HCT116 (cell line): ENCODE data around the gene SMARCD1. TPM values are rescaled to one million over a fixed set of nuclear protein-coding genes. Genes with fewer than 3 reads are reported as not detected.

Experiments
- ATAC-seq: fragments of 200-7000 bp; cut with Tn5 transposase; 2 replicates; pipeline ENCODE4 v1.9.1; 2020; ENCODE audit warnings: mild to moderate bottlenecking, moderate library complexity
- BruUV-seq: library from RNA; stranded (reverse); fragments of 400-500 nt; replicated peaks from 2 replicates; lab custom pipeline; 2021; lab: Mats Ljungman, UMichigan
- CTCF ChIA-PET: fragments of 300-600 bp; sonication (Branson Sonifier 250); formaldehyde crosslinking; loops from one replicate; lab custom pipeline; 2021; ENCODE audit warnings: antibody characterized with exemption; lab: Charles Lee
- POLR2A ChIA-PET: fragments of 300-600, 350-600 bp; sonication (Branson Sonifier 250); formaldehyde crosslinking; loops from one replicate; lab custom pipeline; 2021; ENCODE audit warnings: antibody characterized with exemption; lab: Charles Lee
- RAD21 ChIA-PET, 2 experiments: fragments of 300-600 bp; sonication (Branson Sonifier 250); formaldehyde crosslinking; loops; one replicate each; lab custom pipeline; 2023; ENCODE audit warnings: low total read pairs in 2 of 2; ENCODE audit not compliant: uncharacterized antibody in 2 of 2, unreplicated experiment in 2 of 2, low non-redundant PET in 1 of 2; lab: Charles Lee
- DNase-seq: peaks from one replicate; pipeline ENCODE4 v3.0.0-alpha.2; 2010; ENCODE audit warnings: low read depth, low spot score
- H2AFZ ChIP-seq: fragments of 200-600 bp; shearing (Covaris generic), sonication (generic); 2 replicates; pipeline ENCODE4 v1.6.1; 2017; ENCODE audit warnings: low read depth, mixed run types, mixed read lengths, antibody characterized with exemption, low read length; ENCODE audit not compliant: poor library complexity, severe bottlenecking
- H3K27ac ChIP-seq: 2 replicates; pipeline ENCODE4 v1.5.1; 2012; ENCODE audit warnings: low read depth, low read length
- H3K27me3 ChIP-seq: fragments of 200-600 bp; sonication (generic); 2 replicates; pipeline ENCODE4 v1.6.1; 2016; ENCODE audit warnings: mixed run types, low read length, mixed read lengths; ENCODE audit not compliant: insufficient read depth
- H3K36me3 ChIP-seq, 2 experiments: fragments of 200-500 bp in 1 of 2; fragments of 200-600 bp in 1 of 2; sonication (Bioruptor generic) in 1 of 2; sonication (generic) in 1 of 2; 2 replicates each; pipeline versions ENCODE4 v1.5.1 to v1.6.1; 2014 to 2016; ENCODE audit warnings: low read length in 2 of 2, inconsistent platforms in 1 of 2, mixed read lengths in 1 of 2, mixed run types in 1 of 2; ENCODE audit not compliant: insufficient read depth in 2 of 2, control insufficient read depth in 1 of 2
- H3K4me1 ChIP-seq, 2 experiments: fragments of 200-600 bp in 1 of 2; sonication (generic) in 1 of 2; 2 replicates each; pipeline versions ENCODE4 v1.5.1 to v1.6.1; 2012 to 2017; ENCODE audit warnings: low read length in 2 of 2, inconsistent platforms in 1 of 2, mild to moderate bottlenecking in 1 of 2, mixed read lengths in 1 of 2, mixed run types in 1 of 2, moderate library complexity in 1 of 2; ENCODE audit not compliant: insufficient read depth in 2 of 2, control insufficient read depth in 1 of 2
- H3K4me2 ChIP-seq: fragments of 200-600 bp; sonication (generic); 2 replicates; pipeline ENCODE4 v1.6.1; 2017; ENCODE audit warnings: mixed run types, low read length, mixed read lengths
- H3K4me3 ChIP-seq, 2 experiments: fragments of 200-600 bp in 1 of 2; sonication (generic) in 1 of 2; replicated peaks in 1 of 2; 2 replicates each; pipeline ENCODE4 v1.5.1; 2011 to 2016; ENCODE audit warnings: low read length in 2 of 2, control low read depth in 1 of 2, low read depth in 1 of 2, mild to moderate bottlenecking in 1 of 2, mixed read lengths in 1 of 2, mixed run types in 1 of 2
- H3K79me2 ChIP-seq: fragments of 200-600 bp; sonication (generic); 2 replicates; pipeline ENCODE4 v1.6.1; 2017; ENCODE audit warnings: mild to moderate bottlenecking, mixed run types, low read length, moderate library complexity, mixed read lengths; ENCODE audit not compliant: insufficient read depth
- H3K9ac ChIP-seq: fragments of 200-600 bp; sonication (generic); 2 replicates; pipeline ENCODE4 v1.6.1; 2016; ENCODE audit warnings: low read length, mixed read lengths
- H3K9me2 ChIP-seq: fragments of 200-600 bp; sonication (generic), shearing (Covaris generic); 2 replicates; pipeline ENCODE4 v1.6.1; 2017; ENCODE audit warnings: mixed run types, mild to moderate bottlenecking, moderate library complexity; ENCODE audit not compliant: insufficient read depth
- H3K9me3 ChIP-seq, 2 experiments: fragments of 200-500 bp in 1 of 2; fragments of 200-600 bp in 1 of 2; sonication (Bioruptor generic) in 1 of 2; sonication (generic) in 1 of 2; 2 replicates each; pipeline ENCODE4 v1.6.1; 2014 to 2017; ENCODE audit warnings: low read length in 2 of 2, mixed read lengths in 2 of 2, inconsistent platforms in 1 of 2, low read depth in 1 of 2, mild to moderate bottlenecking in 1 of 2, mixed run types in 1 of 2, moderate library complexity in 1 of 2; ENCODE audit not compliant: control insufficient read depth in 1 of 2, insufficient read depth in 1 of 2
- H4K20me1 ChIP-seq: fragments of 200-600 bp; sonication (generic), shearing (Covaris generic); 2 replicates; pipeline ENCODE4 v1.6.1; 2017; ENCODE audit warnings: mixed run types, mild to moderate bottlenecking, moderate library complexity; ENCODE audit not compliant: insufficient read depth
- CBX3 ChIP-seq: IDR thresholded peaks from 2 replicates; pipeline ENCODE4 v1.6.1; 2012; ENCODE audit warnings: low read depth
- CEBPB ChIP-seq: IDR thresholded peaks from 2 replicates; pipeline ENCODE4 v1.6.1; 2012; ENCODE audit warnings: low read depth
- EGR1 ChIP-seq: IDR thresholded peaks from 2 replicates; pipeline ENCODE4 v1.6.1; 2012; ENCODE audit warnings: low read depth
- EZH2 ChIP-seq: fragments of 200-600 bp; sonication (generic); IDR thresholded peaks from 2 replicates; pipeline ENCODE4 v1.6.1; 2017; ENCODE audit warnings: antibody characterized with exemption, mixed run types
- EZH2phosphoT487 ChIP-seq: fragments of 200-600 bp; IDR thresholded peaks from 2 replicates; pipeline ENCODE4 v1.6.1; 2018; ENCODE audit warnings: antibody characterized with exemption, borderline replicate concordance
- JUND ChIP-seq: IDR thresholded peaks from 2 replicates; pipeline ENCODE4 v1.6.1; 2012
- POLR2A ChIP-seq: IDR thresholded peaks from 2 replicates; pipeline ENCODE4 v1.7.0; 2011; ENCODE audit warnings: borderline replicate concordance; ENCODE audit not compliant: insufficient read depth, insufficient read length; ENCODE audit errors: extremely low read depth
- SIN3A ChIP-seq: IDR thresholded peaks from 2 replicates; pipeline ENCODE4 v1.6.1; 2012; ENCODE audit warnings: low read depth
- SP1 ChIP-seq: IDR thresholded peaks from 2 replicates; pipeline ENCODE4 v1.6.1; 2012; ENCODE audit warnings: low read depth
- SRF ChIP-seq: IDR thresholded peaks from 2 replicates; pipeline ENCODE4 v1.6.1; 2012; ENCODE audit warnings: low read depth
- YY1 ChIP-seq: IDR thresholded peaks from 2 replicates; pipeline ENCODE4 v1.6.1; 2011; ENCODE audit warnings: low read length, low read depth, moderate library complexity, mild to moderate bottlenecking; ENCODE audit not compliant: insufficient replicate concordance; ENCODE audit errors: extremely low read depth
- ZFX ChIP-seq: fragments of 450-650 bp; IDR thresholded peaks from 2 replicates; pipeline ENCODE4 v1.6.1; 2017
- ZNF274 ChIP-seq: fragments of 200-500 bp; sonication (Bioruptor generic); IDR thresholded peaks from 2 replicates; pipeline ENCODE4 v1.6.1; 2014; ENCODE audit warnings: mild to moderate bottlenecking, low read depth, low read length, inconsistent platforms
- intact Hi-C: fragments of 100-400 bp; cut with micrococcal nuclease; formaldehyde crosslinking; loops from 2 replicates; pipeline ENCODE4 v1.10.0; 2022
- total RNA-seq: library from RNA; stranded (reverse); gene quantifications from one replicate; pipeline ENCODE4 v1.2.1, GENCODE V29; 2021; ENCODE audit not compliant: unreplicated experiment
- TF ChIP-seq, protein P1 (sequence below): IDR thresholded peaks from 2 replicates; pipeline ENCODE4 v1.6.1; 2012; ENCODE audit warnings: low read depth
- TF ChIP-seq, protein P2 (sequence below): IDR thresholded peaks from 2 replicates; pipeline ENCODE4 v1.6.1; 2012

Gene SMARCD1
- total RNA-seq, 1 experiment from 2014 or later, result 64.8 TPM

DNA sequence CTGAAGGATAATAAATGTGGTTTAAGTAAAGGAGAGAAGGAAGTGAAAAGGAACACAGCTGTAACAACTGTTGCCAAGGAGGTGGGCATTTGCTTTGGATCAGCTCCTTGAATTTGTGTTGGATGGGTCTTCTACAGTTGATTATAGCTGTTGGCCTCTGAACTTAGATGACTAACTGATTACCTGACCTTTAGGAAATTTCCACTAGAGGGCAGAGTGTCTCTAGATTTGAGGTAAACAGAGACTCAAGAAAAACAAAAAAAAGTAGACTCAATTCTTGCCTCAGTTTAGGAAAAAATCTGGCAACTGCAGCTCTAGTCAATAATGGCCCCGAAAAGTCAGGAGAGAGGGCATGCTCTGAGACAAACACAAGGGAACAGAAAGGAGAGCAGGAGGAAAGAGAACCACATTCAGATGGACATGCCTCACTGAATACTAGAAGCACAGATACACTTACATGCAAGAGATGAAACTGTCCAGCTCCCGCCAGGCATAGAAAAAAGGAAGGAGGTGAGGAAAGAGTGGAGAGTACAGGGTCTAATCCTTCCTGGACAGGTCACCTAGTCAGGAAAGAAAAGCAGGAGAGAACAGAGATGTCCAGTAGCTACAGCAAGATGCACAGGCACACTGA lies 47.5 kb downstream of the SMARCD1 start (continued):
- no peak for TF ChIP-seq EZH2phosphoT487
- TF ChIP-seq ZFX, result no peak

DNA sequence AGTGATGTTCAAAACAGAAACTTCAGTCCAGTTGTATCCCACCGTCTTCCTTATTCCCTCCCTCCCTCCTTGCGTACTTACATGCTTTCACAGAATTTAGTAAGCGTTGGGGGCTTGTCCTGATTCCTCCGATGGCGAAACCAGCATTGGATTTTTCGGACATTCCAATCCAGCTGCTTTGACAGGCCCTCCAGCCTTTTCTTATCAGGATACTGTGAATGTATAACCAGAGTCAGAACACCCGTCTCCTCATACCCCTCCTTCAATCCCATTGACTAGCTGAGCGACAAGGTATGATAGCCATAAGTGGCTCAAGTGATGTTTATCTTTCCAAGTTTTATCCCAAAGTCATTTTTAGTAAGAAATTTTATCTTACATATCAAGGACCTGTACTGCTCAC lies 57.9 kb downstream of the SMARCD1 start:
- DNase-seq (no peak), ATAC-seq (no peak)
- ChIA-PET POLR2A (no interaction called here), RAD21 (interaction anchor here in 1 of 2 experiments (0.7 kb wide), 1 partner anchor 31 kb away, joined by 3 read pairs; no protein-coding TSS in a partner anchor), CTCF (interaction anchor here (0.7 kb wide), 1 partner anchor 1209 kb away, joined by 3 read pairs; no protein-coding TSS in a partner anchor)
- Histone ChIP-seq H4K20me1 (no peaks in the 10 kb centered on the region), H3K4me3 (no peak overlapping the region), H3K27me3 (no peaks in the 10 kb centered on the region), H3K36me3 (peaks cover 0 to 3% of the 10 kb centered on the region in 2 experiments; a peak in 2 of 4 replicates), H3K9me2 (no peaks in the 10 kb centered on the region), H3K79me2 (peaks cover 7% of the 10 kb centered on the region; the same call in 1 of the 2 replicates), H2AFZ (no peak overlapping the region), H3K4me1 (no peaks in the 10 kb centered on the region), H3K27ac (no peak overlapping the region), H3K4me2 (no peak overlapping the region), H3K9ac (no peak overlapping the region), H3K9me3 (no peaks in the 10 kb centered on the region)
- BruUV-seq, result no TSS peak
- TF ChIP-seq EGR1, result no peak
- TF ChIP-seq, protein P1, sequence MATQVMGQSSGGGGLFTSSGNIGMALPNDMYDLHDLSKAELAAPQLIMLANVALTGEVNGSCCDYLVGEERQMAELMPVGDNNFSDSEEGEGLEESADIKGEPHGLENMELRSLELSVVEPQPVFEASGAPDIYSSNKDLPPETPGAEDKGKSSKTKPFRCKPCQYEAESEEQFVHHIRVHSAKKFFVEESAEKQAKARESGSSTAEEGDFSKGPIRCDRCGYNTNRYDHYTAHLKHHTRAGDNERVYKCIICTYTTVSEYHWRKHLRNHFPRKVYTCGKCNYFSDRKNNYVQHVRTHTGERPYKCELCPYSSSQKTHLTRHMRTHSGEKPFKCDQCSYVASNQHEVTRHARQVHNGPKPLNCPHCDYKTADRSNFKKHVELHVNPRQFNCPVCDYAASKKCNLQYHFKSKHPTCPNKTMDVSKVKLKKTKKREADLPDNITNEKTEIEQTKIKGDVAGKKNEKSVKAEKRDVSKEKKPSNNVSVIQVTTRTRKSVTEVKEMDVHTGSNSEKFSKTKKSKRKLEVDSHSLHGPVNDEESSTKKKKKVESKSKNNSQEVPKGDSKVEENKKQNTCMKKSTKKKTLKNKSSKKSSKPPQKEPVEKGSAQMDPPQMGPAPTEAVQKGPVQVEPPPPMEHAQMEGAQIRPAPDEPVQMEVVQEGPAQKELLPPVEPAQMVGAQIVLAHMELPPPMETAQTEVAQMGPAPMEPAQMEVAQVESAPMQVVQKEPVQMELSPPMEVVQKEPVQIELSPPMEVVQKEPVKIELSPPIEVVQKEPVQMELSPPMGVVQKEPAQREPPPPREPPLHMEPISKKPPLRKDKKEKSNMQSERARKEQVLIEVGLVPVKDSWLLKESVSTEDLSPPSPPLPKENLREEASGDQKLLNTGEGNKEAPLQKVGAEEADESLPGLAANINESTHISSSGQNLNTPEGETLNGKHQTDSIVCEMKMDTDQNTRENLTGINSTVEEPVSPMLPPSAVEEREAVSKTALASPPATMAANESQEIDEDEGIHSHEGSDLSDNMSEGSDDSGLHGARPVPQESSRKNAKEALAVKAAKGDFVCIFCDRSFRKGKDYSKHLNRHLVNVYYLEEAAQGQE, result no peak
- TF ChIP-seq ZFX, result no peak
- TF ChIP-seq SP1, result no peak
- no peak for TF ChIP-seq YY1
- TF ChIP-seq CEBPB, result no peak
- no peak for TF ChIP-seq SIN3A
- TF ChIP-seq, protein P2, sequence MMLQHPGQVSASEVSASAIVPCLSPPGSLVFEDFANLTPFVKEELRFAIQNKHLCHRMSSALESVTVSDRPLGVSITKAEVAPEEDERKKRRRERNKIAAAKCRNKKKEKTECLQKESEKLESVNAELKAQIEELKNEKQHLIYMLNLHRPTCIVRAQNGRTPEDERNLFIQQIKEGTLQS, result no peak
- no peak for TF ChIP-seq POLR2A
- no peak for TF ChIP-seq ZNF274
- no peak for TF ChIP-seq CBX3
- TF ChIP-seq SRF, result no peak
- no peak for TF ChIP-seq JUND
- no peak for TF ChIP-seq EZH2
- intact Hi-C loops, result no loop called here
